Neuronal stem cell (in vitro differentiated cells): Measurements from ENCODE around the gene RHOC.

Source experiments
- DNase-seq: peaks from one replicate; pipeline ENCODE4 v3.0.0-alpha.2; 2013; ENCODE audit warnings: low spot score
- H2AFZ ChIP-seq: one replicate; pipeline ENCODE4 v1.6.1; 2013; ENCODE audit warnings: mild to moderate bottlenecking, low read length, inconsistent platforms
- H2AK5ac ChIP-seq: 2 replicates; pipeline ENCODE4 v1.6.1; 2013; ENCODE audit warnings: low read depth, mild to moderate bottlenecking, inconsistent platforms, low read length, moderate library complexity, mixed read lengths
- H2BK120ac ChIP-seq: 2 replicates; pipeline ENCODE4 v1.6.1; 2013; ENCODE audit warnings: low read depth, mild to moderate bottlenecking, inconsistent platforms, low read length, moderate library complexity, mixed read lengths
- H2BK12ac ChIP-seq: one replicate; pipeline ENCODE4 v1.6.1; 2013; ENCODE audit warnings: low read length, inconsistent platforms
- H2BK15ac ChIP-seq: 2 replicates; pipeline ENCODE4 v1.6.1; 2013; ENCODE audit warnings: mild to moderate bottlenecking, low read length, inconsistent platforms, mixed read lengths
- H2BK5ac ChIP-seq: one replicate; pipeline ENCODE4 v1.6.1; 2013; ENCODE audit warnings: inconsistent platforms, mild to moderate bottlenecking, low read length, moderate library complexity
- H3K14ac ChIP-seq: one replicate; pipeline ENCODE4 v1.6.1; 2013; ENCODE audit warnings: low read length, inconsistent platforms
- H3K18ac ChIP-seq: 2 replicates; pipeline ENCODE4 v1.6.1; 2013; ENCODE audit warnings: low read length, inconsistent platforms
- H3K23ac ChIP-seq: 2 replicates; pipeline ENCODE4 v1.6.1; 2013; ENCODE audit warnings: low read depth, mild to moderate bottlenecking, mixed read lengths, low read length, inconsistent platforms; ENCODE audit not compliant: poor library complexity
- H3K27ac ChIP-seq: replicated peaks from 3 replicates; pipeline ENCODE4 v1.5.1; 2013; ENCODE audit warnings: low read length, inconsistent platforms
- H3K27me3 ChIP-seq, 3 experiments: 2 replicates each; pipeline ENCODE4 v1.6.1; 2013; ENCODE audit warnings: low read length in 3 of 3, mild to moderate bottlenecking in 2 of 3, inconsistent platforms in 1 of 3, low read depth in 1 of 3, mixed read lengths in 1 of 3, moderate library complexity in 1 of 3; ENCODE audit not compliant: control insufficient read depth in 3 of 3, insufficient read depth in 3 of 3
- H3K36me3 ChIP-seq, 2 donors: replicated peaks in 1 of 2; 2 replicates each; pipeline ENCODE4 v1.6.1; 2013; ENCODE audit warnings: low read length in 2 of 2; ENCODE audit not compliant: control insufficient read depth in 2 of 2, insufficient read depth in 2 of 2
- H3K4ac ChIP-seq: 2 replicates; pipeline ENCODE4 v1.6.1; 2013; ENCODE audit warnings: inconsistent platforms, mild to moderate bottlenecking, low read length, moderate library complexity
- H3K4me1 ChIP-seq, 2 donors: 1 replicate in 1 of 2; 2 replicates in 1 of 2; pipeline ENCODE4 v1.6.1; 2013; ENCODE audit warnings: low read length in 2 of 2, low read depth in 1 of 2; ENCODE audit not compliant: control insufficient read depth in 2 of 2, insufficient read depth in 1 of 2
- H3K4me2 ChIP-seq: one replicate; pipeline ENCODE4 v1.6.1; 2013; ENCODE audit warnings: mild to moderate bottlenecking, low read length, inconsistent platforms; ENCODE audit not compliant: insufficient read depth, poor library complexity, severe bottlenecking
- H3K4me3 ChIP-seq, 2 donors: 2 replicates each; pipeline ENCODE4 v1.5.1; 2013; ENCODE audit warnings: low read length in 2 of 2, mild to moderate bottlenecking in 2 of 2, inconsistent platforms in 1 of 2, moderate library complexity in 1 of 2
- H3K79me1 ChIP-seq: one replicate; pipeline ENCODE4 v1.6.1; 2013; ENCODE audit warnings: low read depth, mild to moderate bottlenecking, inconsistent platforms, low read length, moderate library complexity
- H3K9ac ChIP-seq: one replicate; pipeline ENCODE4 v1.6.1; 2013; ENCODE audit warnings: mild to moderate bottlenecking, low read depth, low read length, inconsistent platforms; ENCODE audit not compliant: poor library complexity
- H3K9me3 ChIP-seq, 2 donors: replicated peaks in 1 of 2; 2 replicates each; pipeline versions ENCODE3 to v1.6.1; 2013; ENCODE audit warnings: low read length in 2 of 2, mild to moderate bottlenecking in 2 of 2, inconsistent platforms in 1 of 2, low read depth in 1 of 2, mixed read lengths in 1 of 2, moderate library complexity in 1 of 2; ENCODE audit not compliant: control insufficient read depth in 2 of 2, insufficient read depth in 1 of 2
- H4K8ac ChIP-seq: one replicate; pipeline ENCODE4 v1.6.1; 2013; ENCODE audit warnings: low read depth, mild to moderate bottlenecking, inconsistent platforms, low read length, moderate library complexity
- H4K91ac ChIP-seq: one replicate; pipeline ENCODE4 v1.6.1; 2013; ENCODE audit warnings: low read length, low read depth, mild to moderate bottlenecking, inconsistent platforms; ENCODE audit not compliant: poor library complexity
- WGBS, 2 donors: extraction: QIAGEN DNeasy Blood & Tissue Kit; methylation state at CpG; one replicate each; pipeline ENCODE4 v1.1.7; 2013; ENCODE audit warnings: missing lambda C conversion rate in 2 of 2, mixed read lengths in 1 of 2; ENCODE audit not compliant: insufficient read length in 2 of 2, insufficient replicate concordance in 1 of 2; ENCODE audit errors: extremely low coverage in 2 of 2; 5-methylcytosine and 5-hydroxymethylcytosine counted together

Gene RHOC

DNA sequence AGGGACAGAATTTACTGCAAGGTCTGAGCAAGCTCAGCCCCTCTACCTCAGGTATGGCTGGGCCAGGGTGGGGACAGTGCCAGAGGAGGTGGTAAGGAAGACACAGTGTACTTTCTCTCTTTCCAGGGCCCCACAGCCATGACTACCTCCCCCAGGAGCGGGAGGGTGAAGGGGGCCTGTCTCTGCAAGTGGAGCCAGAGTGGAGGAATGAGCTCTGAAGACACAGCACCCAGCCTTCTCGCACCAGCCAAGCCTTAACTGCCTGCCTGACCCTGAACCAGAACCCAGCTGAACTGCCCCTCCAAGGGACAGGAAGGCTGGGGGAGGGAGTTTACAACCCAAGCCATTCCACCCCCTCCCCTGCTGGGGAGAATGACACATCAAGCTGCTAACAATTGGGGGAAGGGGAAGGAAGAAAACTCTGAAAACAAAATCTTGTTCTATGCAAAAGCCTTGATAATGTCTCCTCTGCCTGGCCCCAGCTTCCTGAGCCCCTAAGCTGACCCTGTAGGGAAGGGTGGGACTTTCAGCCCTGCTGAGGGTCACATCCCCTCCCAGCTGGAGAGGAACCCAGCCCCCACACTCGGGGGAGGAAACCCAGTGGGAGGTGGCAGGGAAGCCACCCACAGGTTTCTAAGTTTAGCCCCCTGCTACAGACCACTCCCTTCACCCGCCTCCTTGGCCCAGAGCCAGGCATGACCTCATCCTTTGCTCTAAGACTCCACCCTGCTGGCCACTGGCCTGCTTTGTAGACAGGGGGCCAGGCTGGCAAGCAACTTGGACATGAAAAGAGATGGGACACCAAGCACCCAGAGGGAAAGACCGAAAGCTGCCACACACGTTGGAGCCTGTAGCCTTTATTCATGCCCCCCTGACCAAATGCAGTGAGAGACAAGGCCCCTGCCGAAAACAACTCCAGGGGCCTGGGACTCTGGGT, 6.4 kb downstream of the RHOC start:
- no peak overlapping the region for H4K91ac ChIP-seq
- no peak overlapping the region for H2BK5ac ChIP-seq
- no peak overlapping the region for H2AK5ac ChIP-seq
- no peak overlapping the region for H2AFZ ChIP-seq
- no peaks in the 10 kb centered on the region for H3K9me3 ChIP-seq
- H3K27ac ChIP-seq: no peak overlapping the region
- no CpG with 5 or more reads among the region's 7 CpGs for WGBS, 2 donors
- H3K4me3 ChIP-seq: no peak overlapping the region
- H4K8ac ChIP-seq: no peak overlapping the region
- H3K9ac ChIP-seq: no peak overlapping the region
- H2BK12ac ChIP-seq: no peak overlapping the region
- DNase-seq: no peak
- H3K79me1 ChIP-seq: no peaks in the 10 kb centered on the region
- H3K36me3 ChIP-seq: peaks cover 38 to 86% of the 10 kb centered on the region in 2 donors
- H3K4ac ChIP-seq: no peak overlapping the region
- peak overlapping the region; percentile 1 for H3K23ac ChIP-seq
- no peak overlapping the region for H3K18ac ChIP-seq
- H2BK120ac ChIP-seq: no peak overlapping the region
- no peak overlapping the region for H2BK15ac ChIP-seq
- no peak overlapping the region for H3K14ac ChIP-seq
- peaks cover 18 to 28% of the 10 kb centered on the region in 2 donors for H3K4me1 ChIP-seq
- H3K4me2 ChIP-seq: no peak overlapping the region
- no peaks in the 10 kb centered on the region for H3K27me3 ChIP-seq

DNA sequence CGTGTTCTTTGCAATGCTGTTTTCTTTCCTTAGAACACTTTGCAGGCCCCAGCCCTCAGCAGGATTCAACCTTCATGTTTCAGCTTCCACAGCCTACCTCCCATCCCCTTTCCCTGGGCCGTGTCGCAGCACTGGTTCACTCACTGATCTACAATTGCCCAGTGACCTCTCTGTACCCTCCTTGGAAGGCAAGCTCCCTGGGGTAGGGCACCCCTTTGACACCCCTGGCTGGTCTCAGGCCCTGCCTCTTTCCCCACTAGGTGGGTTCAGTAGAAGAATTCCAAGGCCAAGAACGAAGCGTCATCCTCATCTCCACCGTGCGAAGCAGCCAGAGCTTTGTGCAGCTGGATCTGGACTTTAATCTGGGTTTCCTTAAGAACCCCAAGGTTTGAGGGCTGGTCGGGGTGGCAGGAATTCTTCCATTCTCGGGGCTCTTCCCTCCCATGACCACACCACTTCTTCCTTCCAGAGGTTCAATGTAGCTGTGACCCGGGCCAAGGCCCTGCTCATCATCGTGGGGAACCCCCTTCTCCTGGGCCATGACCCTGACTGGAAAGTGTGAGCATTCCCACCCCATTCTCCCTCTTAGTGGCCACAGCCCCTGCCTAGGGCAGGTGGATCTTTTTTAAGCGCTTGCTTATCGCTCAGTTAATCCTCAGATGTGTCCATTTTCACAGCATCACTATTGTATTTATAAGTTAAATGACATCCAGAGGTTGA, 7.3 kb downstream of the RHOC start:
- Histone ChIP-seq H3K9me3 (no peaks in the 10 kb centered on the region), H3K9ac (no peak overlapping the region), H3K23ac (no peak overlapping the region), H3K4me3 (no peak overlapping the region), H2BK12ac (no peak overlapping the region), H2AK5ac (no peak overlapping the region), H3K36me3 (peaks cover 47 to 96% of the 10 kb centered on the region in 2 donors), H2AFZ (no peak overlapping the region), H2BK15ac (no peak overlapping the region), H2BK5ac (no peak overlapping the region), H3K4ac (no peak overlapping the region), H3K14ac (no peak overlapping the region), H3K18ac (no peak overlapping the region), H4K91ac (no peak overlapping the region), H2BK120ac (no peak overlapping the region), H4K8ac (no peak overlapping the region), H3K27ac (no peak overlapping the region), H3K4me1 (peaks cover 11 to 23% of the 10 kb centered on the region in 2 donors), H3K4me2 (no peak overlapping the region), H3K79me1 (no peaks in the 10 kb centered on the region), H3K27me3 (no peaks in the 10 kb centered on the region)
- no CpG with 5 or more reads among the region's 13 CpGs for WGBS, 2 donors
- no peak for DNase-seq

DNA sequence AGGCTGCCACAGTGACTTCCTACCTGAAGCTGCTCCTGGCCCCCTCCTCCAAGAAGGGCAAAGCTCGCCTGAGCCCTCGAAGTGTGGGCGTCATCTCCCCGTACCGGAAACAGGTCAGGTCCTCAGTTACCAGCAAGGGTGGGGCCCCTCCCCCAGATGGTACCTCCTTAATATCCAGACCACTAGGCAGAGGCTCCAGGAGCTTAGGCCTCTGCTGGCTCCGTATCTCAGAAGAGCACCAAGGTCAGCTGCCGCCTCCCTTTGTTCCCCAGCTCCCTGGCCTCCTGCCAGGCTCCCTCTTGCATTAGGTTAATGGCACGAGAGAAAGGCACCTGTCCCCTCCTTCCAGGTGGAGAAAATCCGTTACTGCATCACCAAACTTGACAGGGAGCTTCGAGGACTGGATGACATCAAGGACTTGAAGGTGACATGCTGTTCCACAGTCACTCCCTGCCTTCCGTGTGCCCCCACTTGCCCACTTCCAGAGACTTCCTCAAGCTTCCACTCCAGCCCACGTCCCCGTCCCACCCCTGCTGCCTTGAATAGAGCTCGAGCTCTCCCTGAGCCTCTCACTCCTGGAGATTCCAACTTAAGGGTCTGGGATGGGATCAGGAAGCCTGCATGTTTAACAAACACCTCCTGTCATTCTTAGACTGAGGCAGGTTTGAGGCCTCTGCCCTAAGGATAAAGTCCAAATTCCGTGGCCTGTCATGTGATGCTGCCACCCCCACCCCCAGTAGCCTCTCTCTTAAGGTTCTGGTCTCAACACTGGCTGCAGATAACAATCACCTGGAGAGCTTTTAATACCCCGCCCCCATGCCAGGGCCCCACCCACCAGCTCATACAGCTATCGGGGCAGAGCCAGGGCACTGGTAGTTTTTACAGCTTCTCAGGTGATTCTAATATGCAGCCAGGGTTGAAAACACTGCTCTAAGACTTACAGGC, 8.3 kb downstream of the RHOC start:
- no peak overlapping the region for H3K14ac ChIP-seq
- peaks cover 55 to 100% of the 10 kb centered on the region in 2 donors for H3K36me3 ChIP-seq
- no peak for DNase-seq
- no peak overlapping the region for H3K18ac ChIP-seq
- H3K9ac ChIP-seq: no peak overlapping the region
- no peak overlapping the region for H3K4ac ChIP-seq
- no peaks in the 10 kb centered on the region for H3K9me3 ChIP-seq
- no peak overlapping the region for H2BK15ac ChIP-seq
- no peak overlapping the region for H2BK12ac ChIP-seq
- no peaks in the 10 kb centered on the region for H3K27me3 ChIP-seq
- H2BK120ac ChIP-seq: no peak overlapping the region
- H3K4me1 ChIP-seq: peaks cover 5 to 16% of the 10 kb centered on the region in 2 donors
- peak overlapping the region; percentile 31 for H3K23ac ChIP-seq
- no peak overlapping the region for H4K91ac ChIP-seq
- no peak overlapping the region for H2BK5ac ChIP-seq
- no peak overlapping the region for H2AK5ac ChIP-seq
- no peak overlapping the region for H3K27ac ChIP-seq
- no peak overlapping the region for H3K4me2 ChIP-seq
- WGBS, 2 donors: no CpG with 5 or more reads among the region's 17 CpGs
- H4K8ac ChIP-seq: no peak overlapping the region
- no peak overlapping the region for H2AFZ ChIP-seq
- no peaks in the 10 kb centered on the region for H3K79me1 ChIP-seq
- no peak overlapping the region for H3K4me3 ChIP-seq
